Measurements from ENCODE around the gene EVX2.

GRCh38 chr2:176133389-176133788 lies 49.6 kb upstream of the EVX2 start:
- TF ChIP-seq POLR2AphosphoS5 (IDR thresholded peaks at IDR 0.05) = no peak
- no peak for TF ChIP-seq CTCF (IDR thresholded peaks at IDR 0.05)
- no peak for TF ChIP-seq POLR2A (IDR thresholded peaks at IDR 0.05)
- no peak for TF ChIP-seq EP300 (IDR thresholded peaks at IDR 0.05)
